ENCODE data around the gene TTLL12. TPM values are rescaled to one million over a fixed set of nuclear protein-coding genes. Genes with fewer than 3 reads are reported as not detected.

The TTLL12 gene
- total and polyA plus RNA-seq, 2 experiments from 2014 or later = 45.9 to 62.7 TPM

DNA sequence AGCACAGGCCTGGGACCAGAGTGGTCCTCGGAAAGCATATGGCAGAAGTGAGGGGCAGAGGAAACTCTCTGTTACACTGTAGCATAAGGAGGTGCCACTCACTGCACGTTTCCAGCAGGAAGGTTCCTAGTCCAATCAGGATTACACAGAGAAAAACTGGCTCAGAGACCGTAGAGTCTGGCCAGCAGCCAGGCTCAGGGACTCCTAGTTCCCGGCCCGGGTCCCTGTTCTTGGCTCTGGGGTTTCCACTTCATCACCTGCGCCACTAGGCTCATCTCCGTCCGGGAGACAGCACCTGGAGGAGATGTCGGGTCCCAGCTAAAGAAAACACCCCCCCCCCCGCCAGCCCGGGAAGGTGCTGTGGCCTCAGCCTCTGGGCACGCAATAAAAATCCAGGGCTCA is 1.1 kb downstream of the TTLL12 start:
- H3K36me3 ChIP-seq = no peaks in the 10 kb centered on the region
- DNase-seq (ENCODE audit: low read depth in 1 of 2, low spot score in 1 of 2) = peak; percentile 23 to 50
- TF ChIP-seq, protein P1, sequence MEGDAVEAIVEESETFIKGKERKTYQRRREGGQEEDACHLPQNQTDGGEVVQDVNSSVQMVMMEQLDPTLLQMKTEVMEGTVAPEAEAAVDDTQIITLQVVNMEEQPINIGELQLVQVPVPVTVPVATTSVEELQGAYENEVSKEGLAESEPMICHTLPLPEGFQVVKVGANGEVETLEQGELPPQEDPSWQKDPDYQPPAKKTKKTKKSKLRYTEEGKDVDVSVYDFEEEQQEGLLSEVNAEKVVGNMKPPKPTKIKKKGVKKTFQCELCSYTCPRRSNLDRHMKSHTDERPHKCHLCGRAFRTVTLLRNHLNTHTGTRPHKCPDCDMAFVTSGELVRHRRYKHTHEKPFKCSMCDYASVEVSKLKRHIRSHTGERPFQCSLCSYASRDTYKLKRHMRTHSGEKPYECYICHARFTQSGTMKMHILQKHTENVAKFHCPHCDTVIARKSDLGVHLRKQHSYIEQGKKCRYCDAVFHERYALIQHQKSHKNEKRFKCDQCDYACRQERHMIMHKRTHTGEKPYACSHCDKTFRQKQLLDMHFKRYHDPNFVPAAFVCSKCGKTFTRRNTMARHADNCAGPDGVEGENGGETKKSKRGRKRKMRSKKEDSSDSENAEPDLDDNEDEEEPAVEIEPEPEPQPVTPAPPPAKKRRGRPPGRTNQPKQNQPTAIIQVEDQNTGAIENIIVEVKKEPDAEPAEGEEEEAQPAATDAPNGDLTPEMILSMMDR (IDR thresholded peaks at IDR 0.05; ENCODE audit: low read depth, low read length) = no peak
- H3K27ac ChIP-seq = no peak overlapping the region
- peak overlapping the region; percentile 94 for H3K4me3 ChIP-seq
- no peaks in the 10 kb centered on the region for H3K9me3 ChIP-seq (ENCODE audit: low read depth)
- no peaks in the 10 kb centered on the region for H3K27me3 ChIP-seq
- H3K4me1 ChIP-seq (ENCODE audit: low read depth) = peaks cover 12% of the 10 kb centered on the region

DNA sequence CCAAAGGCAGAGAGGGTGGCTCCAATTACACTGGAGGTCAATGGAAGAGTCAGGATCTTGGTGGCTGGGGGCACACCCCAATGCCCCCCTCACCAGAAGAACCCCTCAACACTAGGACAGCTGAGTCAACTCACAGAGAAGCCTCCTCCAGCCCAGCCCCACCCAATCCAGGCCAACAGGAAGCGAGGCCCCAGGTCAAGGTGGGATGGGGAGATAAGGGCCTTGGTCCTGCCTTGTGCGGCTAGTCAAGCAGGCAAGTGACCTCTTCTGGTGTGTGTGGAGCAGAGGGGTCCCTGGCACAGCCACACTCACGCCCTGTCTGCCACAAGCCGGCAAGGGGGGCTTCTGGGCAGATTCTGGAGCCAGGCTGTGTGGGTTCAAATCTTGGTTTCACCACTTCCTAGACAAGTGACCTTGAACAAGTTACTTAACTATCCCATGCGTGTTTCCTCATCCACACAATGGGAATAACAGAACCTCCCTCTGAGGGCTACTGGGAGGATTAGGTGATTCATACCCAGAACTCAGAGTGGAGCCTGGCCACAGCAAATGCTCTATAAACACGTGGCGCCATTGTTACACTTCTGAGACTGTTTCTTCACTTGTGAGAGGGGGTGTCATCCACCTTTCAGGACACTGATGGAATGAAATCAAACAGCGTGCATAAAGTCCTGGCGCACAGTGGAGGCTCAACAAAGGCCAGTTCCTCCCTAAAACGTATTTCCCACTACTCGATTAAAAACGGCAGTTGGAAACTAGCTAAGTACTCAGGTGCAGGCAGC is 3.2 kb downstream of the TTLL12 start:
- no peaks in the 10 kb centered on the region for H3K9me3 ChIP-seq (ENCODE audit: low read depth)
- H3K27ac ChIP-seq = no peak overlapping the region
- H3K4me1 ChIP-seq (ENCODE audit: low read depth) = peaks cover 12% of the 10 kb centered on the region
- peak in 1 of 2 donors; percentile 75 for DNase-seq (ENCODE audit: low read depth in 1 of 2, low spot score in 1 of 2)
- peaks cover 6% of the 10 kb centered on the region for H3K36me3 ChIP-seq
- H3K27me3 ChIP-seq = no peaks in the 10 kb centered on the region
- no peak overlapping the region for H3K4me3 ChIP-seq
- TF ChIP-seq, protein P1 (IDR thresholded peaks at IDR 0.05; ENCODE audit: low read depth, low read length) = no peak

DNA sequence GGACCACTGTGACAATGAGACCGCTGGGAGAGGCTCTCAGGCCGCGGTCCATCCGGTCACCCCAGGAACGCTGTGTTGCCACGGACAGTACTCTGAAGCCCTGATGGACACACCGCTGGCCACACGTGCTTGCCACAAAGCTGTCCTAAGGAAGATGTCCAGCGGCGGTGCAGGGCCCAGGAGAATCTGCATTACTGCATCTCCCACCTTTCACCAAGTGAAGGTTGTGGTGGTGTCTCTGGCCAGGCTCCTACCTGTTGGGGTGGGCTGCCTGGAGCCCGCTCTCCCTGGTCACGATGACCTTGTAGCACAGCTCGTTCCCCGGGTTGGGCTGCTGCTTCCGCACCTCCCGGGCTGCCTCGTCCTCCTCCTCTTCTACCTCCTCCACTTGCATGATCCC is 4.2 kb downstream of the TTLL12 start:
- H3K27ac ChIP-seq = no peak overlapping the region
- peaks cover 8% of the 10 kb centered on the region for H3K4me1 ChIP-seq (ENCODE audit: low read depth)
- H3K27me3 ChIP-seq = no peaks in the 10 kb centered on the region
- no peak overlapping the region for H3K4me3 ChIP-seq
- no peaks in the 10 kb centered on the region for H3K9me3 ChIP-seq (ENCODE audit: low read depth)
- no peak for DNase-seq (ENCODE audit: low read depth in 1 of 2, low spot score in 1 of 2)
- H3K36me3 ChIP-seq = peaks cover 6% of the 10 kb centered on the region
- TF ChIP-seq, protein P1 (IDR thresholded peaks at IDR 0.05; ENCODE audit: low read depth, low read length) = no peak

DNA sequence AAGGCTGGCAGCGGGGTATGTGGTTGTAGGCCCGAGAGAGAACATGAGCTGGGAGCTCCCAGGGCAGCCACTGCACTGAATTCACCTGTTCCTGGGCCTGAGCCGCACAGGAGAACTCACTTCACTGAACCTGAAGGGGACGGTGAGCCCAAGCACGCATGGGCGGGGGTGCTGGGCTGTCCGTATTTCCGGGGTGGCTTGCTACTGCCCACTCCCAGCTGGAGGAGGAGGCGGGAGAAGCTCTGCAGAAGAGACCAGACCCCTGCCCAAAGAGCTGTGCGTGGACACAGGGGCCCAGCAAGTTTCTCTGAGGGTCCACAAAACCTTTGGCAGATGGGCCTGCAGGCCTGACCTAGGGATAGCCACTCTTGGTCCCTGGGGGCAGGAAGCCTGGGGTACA is 4.8 kb downstream of the TTLL12 start:
- H3K27ac ChIP-seq = no peak overlapping the region

DNA sequence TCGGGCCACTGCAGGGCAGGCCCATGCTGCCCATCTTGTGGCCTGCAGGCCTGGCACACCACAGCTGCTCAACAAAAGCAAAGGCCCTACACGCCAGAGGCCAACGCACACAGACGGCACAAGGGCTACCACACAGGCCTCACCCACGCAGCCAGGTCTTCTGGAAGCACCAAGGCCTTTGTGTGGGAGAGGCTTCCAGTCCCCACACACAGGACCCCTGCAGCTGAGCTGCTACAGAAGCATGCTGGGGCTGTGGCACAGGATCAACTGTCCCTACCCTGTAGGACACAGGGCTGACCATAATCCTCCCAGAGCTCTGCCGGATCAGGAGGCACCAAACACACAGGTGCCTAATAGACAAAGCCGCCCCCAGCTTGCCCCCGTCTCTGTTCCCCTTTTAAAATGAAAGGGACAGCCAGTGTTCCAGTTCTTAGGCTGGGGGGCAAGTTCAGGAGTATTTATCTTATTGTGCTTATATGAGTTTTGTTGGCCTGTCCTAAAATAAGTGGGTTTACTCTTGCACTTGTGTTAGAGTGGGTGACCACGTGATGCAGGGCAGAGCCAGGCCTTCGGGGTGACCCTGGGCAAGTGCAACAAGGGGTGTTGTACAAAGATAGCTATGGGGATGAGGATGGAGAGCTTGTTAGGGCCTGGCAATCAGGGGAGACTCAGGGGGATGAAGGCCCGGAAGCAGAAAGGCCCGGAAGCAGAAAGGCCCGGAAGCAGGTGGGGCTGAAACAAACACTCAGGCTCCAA is 5.4 kb downstream of the TTLL12 start:
- DNase-seq (ENCODE audit: low read depth in 1 of 2, low spot score in 1 of 2) = no peak
- Histone ChIP-seq H3K36me3 (peaks cover 6% of the 10 kb centered on the region), H3K27ac (no peak overlapping the region), H3K4me1 (ENCODE audit: low read depth) (peaks cover 7% of the 10 kb centered on the region), H3K4me3 (no peak overlapping the region), H3K27me3 (no peaks in the 10 kb centered on the region), H3K9me3 (ENCODE audit: low read depth) (no peaks in the 10 kb centered on the region)
- TF ChIP-seq, protein P1 (IDR thresholded peaks at IDR 0.05; ENCODE audit: low read depth, low read length) = no peak

More for the DNA sequence above, 4.8 kb downstream of the TTLL12 start:
- Histone ChIP-seq H3K9me3 (ENCODE audit: low read depth) (no peaks in the 10 kb centered on the region), H3K27me3 (no peaks in the 10 kb centered on the region), H3K36me3 (peaks cover 6% of the 10 kb centered on the region), H3K4me1 (ENCODE audit: low read depth) (peaks cover 7% of the 10 kb centered on the region), H3K4me3 (no peak overlapping the region)
- no peak for DNase-seq (ENCODE audit: low read depth in 1 of 2, low spot score in 1 of 2)
- TF ChIP-seq, protein P1 (IDR thresholded peaks at IDR 0.05; ENCODE audit: low read depth, low read length) = no peak
